NK-92 treated with Interleukin-12 subunit alpha and Interleukin-12 subunit beta, amount 100 ng/mL, for 24 hours (cell line): Measurements from ENCODE around the gene POU5F1.

Experiments
- DNase-seq: peaks from one replicate; lab custom pipeline; 2025; lab: John Stamatoyannopoulos, UW

Gene POU5F1

GRCh38 chr6:31114970-31115849, 55.3 kb downstream of the POU5F1 start:
- DNase-seq, result no peak

GRCh38 chr6:31114541-31114878, 56.0 kb downstream of the POU5F1 start, which contains the start of gene PSORS1C1:
Gene PSORS1C1, plus strand, starts transcription at chr6:31114800. Its CDS starts 14,833 bp downstream, at chr6:31129633.
- DNase-seq, result no peak
